Measurements from ENCODE around the gene FGF22. TPM values are rescaled to one million over a fixed set of nuclear protein-coding genes. Genes with fewer than 3 reads are reported as not detected.

The FGF22 gene
- total and polyA plus RNA-seq, 2 of the 13 experiments (the other 11 are each of a cell fraction or from before 2014, with no cell fraction given): 0.24 TPM; not detected in 1

- TF ChIP-seq DMTF1 (CRISPR knock-in tag; IDR thresholded peaks at IDR 0.05) (no peak), ZNF383 (CRISPR knock-in tag; IDR thresholded peaks at IDR 0.05; ENCODE audit: borderline replicate concordance) (no peak), MXD1 (CRISPR knock-in tag; IDR thresholded peaks at IDR 0.05) (peak; percentile 38; the same call in 1 of the 2 replicates), ZNF674 (CRISPR knock-in tag; IDR thresholded peaks at IDR 0.05; ENCODE audit: low read depth) (no peak; the same call in 1 of the 2 replicates), ZNF10 (CRISPR knock-in tag; IDR thresholded peaks at IDR 0.05; ENCODE audit: borderline replicate concordance, low read depth) (no peak), NR2F2 (IDR thresholded peaks at IDR 0.05; ENCODE audit: borderline replicate concordance, low read depth) (peak; percentile 49; the same call in 1 of the 2 replicates), FOXO1 (CRISPR knock-in tag; IDR thresholded peaks at IDR 0.05) (no peak), BRF2 (CRISPR knock-in tag; IDR thresholded peaks at IDR 0.05) (no peak), KDM6A (CRISPR knock-in tag; IDR thresholded peaks at IDR 0.05; ENCODE audit: low read depth) (no peak), GATAD1 (CRISPR knock-in tag; IDR thresholded peaks at IDR 0.05) (peak; percentile 84), REL (CRISPR knock-in tag; conservative IDR thresholded peaks at IDR 0.05) (no peak), MYNN (CRISPR knock-in tag; IDR thresholded peaks at IDR 0.05; ENCODE audit: low read depth) (no peak), SMYD3 (CRISPR knock-in tag; IDR thresholded peaks at IDR 0.05) (no peak), ZNF550 (CRISPR knock-in tag; IDR thresholded peaks at IDR 0.05; ENCODE audit: borderline replicate concordance) (no peak), YEATS4 (CRISPR knock-in tag; IDR thresholded peaks at IDR 0.05; ENCODE audit: borderline replicate concordance) (peak; percentile 88), SATB2 (CRISPR knock-in tag; IDR thresholded peaks at IDR 0.05) (peak; percentile 52; the same call in 1 of the 2 replicates), SP2 (CRISPR knock-in tag; IDR thresholded peaks at IDR 0.05) (peak; percentile 96), ZNF784 (CRISPR knock-in tag; IDR thresholded peaks at IDR 0.05; ENCODE audit: borderline replicate concordance) (0 out of 2 replicates have a peak, but pooled peaks have one; percentile 32)
- TF ChIP-seq, protein P1, sequence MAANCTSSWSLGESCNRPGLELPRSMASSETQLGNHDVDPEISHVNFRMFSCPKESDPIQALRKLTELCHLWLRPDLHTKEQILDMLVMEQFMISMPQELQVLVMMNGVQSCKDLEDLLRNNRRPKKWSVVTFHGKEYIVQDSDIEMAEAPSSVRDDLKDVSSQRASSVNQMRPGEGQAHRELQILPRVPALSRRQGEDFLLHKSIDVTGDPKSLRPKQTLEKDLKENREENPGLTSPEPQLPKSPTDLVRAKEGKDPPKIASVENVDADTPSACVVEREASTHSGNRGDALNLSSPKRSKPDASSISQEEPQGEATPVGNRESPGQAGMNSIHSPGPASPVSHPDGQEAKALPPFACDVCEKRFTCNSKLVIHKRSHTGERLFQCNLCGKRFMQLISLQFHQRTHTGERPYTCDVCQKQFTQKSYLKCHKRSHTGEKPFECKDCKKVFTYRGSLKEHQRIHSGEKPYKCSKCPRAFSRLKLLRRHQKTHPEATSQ (CRISPR knock-in tag; IDR thresholded peaks at IDR 0.05; ENCODE audit: borderline replicate concordance): no peak
Measured at GRCh38 chr19:633068-633785, 6.5 kb upstream of the FGF22 start, which contains the start of gene POLRMT (continued).
